Measurements from ENCODE around the gene AADAC. TPM values are rescaled to one million over a fixed set of nuclear protein-coding genes. Genes with fewer than 3 reads are reported as not detected.
"Not testable (repeated sequence)": the region's sequence is repeated elsewhere in the genome, so short reads cannot be mapped to it uniquely, and the experiment has no call there.

The AADAC gene
- total RNA-seq, 1 donor from 2014 or later: not detected

DNA sequence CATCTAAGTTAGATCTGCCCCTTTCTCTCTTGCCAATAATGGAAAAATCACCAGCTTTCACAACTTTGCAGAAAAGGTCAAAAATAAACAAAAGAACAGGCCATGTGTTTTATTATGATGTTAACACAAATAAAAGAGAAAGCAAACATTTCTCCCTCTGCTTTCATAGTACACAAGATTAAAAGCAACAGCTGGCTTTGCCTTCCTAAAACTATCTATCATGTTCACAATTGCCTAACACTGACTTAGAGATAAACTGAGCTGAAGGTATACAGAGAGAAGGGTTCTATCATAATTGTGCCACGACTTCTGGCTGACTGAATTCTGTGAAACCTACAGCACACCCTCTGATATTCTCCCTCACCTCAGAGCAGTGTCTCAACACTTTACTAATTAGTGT, 29.4 kb downstream of the AADAC start:
- intact Hi-C loops (cut with micrococcal nuclease): no loop called here
- H3K9me3 Mint-ChIP-seq: no peaks in the 10 kb centered on the region

DNA sequence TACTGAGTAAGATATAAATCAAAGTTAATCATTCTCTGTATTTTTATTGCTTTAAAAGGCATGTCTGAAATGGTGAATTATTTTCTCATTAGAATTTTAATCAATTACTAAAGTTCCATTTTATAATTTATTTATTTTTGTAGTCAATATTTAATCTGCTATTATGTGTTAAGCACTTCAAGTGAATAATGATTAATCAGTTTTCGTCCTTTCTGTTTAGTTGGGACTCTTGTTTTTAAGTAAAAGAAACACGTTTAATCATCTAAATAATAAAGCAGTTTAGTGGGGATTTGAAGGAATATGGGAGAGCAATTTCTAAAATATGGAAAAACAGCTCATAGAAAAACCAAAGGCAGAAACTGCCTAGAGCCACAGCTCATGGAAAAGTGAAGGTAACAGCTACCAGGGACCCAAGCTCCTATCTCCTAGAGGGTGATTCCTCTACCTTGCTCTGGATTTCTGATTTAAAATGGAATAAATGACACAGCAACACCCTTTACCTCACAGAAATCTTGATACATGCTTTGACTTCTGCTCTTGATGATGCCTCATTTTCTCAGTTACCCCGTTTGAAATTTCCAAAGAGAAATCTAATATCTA, 31.5 kb downstream of the AADAC start:
- H3K4me1 Mint-ChIP-seq (ENCODE audit: low read depth): no peaks in the 10 kb centered on the region
- H3K27me3 Mint-ChIP-seq (ENCODE audit: low read depth): peaks cover 28% of the 10 kb centered on the region
- no peak overlapping the region for H3K27ac Mint-ChIP-seq
- no peak for DNase-seq (ENCODE audit: low spot score)
- intact Hi-C loops (cut with micrococcal nuclease): no loop called here
- H3K4me3 Mint-ChIP-seq (ENCODE audit: low read depth): no peak overlapping the region
- H3K9me3 Mint-ChIP-seq: peaks cover 5% of the 10 kb centered on the region
- H3K36me3 Mint-ChIP-seq (ENCODE audit: low read depth): no peaks in the 10 kb centered on the region

More for the DNA sequence above, 29.4 kb downstream of the AADAC start:
- no peaks in the 10 kb centered on the region for H3K36me3 Mint-ChIP-seq (ENCODE audit: low read depth)
- no peak overlapping the region for H3K27ac Mint-ChIP-seq
- H3K4me3 Mint-ChIP-seq (ENCODE audit: low read depth): no peak overlapping the region
- DNase-seq (ENCODE audit: low spot score): no peak
- peaks cover 30% of the 10 kb centered on the region for H3K27me3 Mint-ChIP-seq (ENCODE audit: low read depth)
- no peaks in the 10 kb centered on the region for H3K4me1 Mint-ChIP-seq (ENCODE audit: low read depth)

- peaks cover 10% of the 10 kb centered on the region for H3K27me3 Mint-ChIP-seq (ENCODE audit: low read depth)
- H3K27ac Mint-ChIP-seq; H3K4me1 Mint-ChIP-seq (ENCODE audit: low read depth); H3K36me3 Mint-ChIP-seq (ENCODE audit: low read depth); intact Hi-C loops (cut with micrococcal nuclease); H3K4me3 Mint-ChIP-seq (ENCODE audit: low read depth); DNase-seq (ENCODE audit: low spot score): not testable (repeated sequence)
- peaks cover 14% of the 10 kb centered on the region for H3K9me3 Mint-ChIP-seq
Measured at GRCh38 chr3:151850065-151850464, 36.1 kb downstream of the AADAC start.

DNA sequence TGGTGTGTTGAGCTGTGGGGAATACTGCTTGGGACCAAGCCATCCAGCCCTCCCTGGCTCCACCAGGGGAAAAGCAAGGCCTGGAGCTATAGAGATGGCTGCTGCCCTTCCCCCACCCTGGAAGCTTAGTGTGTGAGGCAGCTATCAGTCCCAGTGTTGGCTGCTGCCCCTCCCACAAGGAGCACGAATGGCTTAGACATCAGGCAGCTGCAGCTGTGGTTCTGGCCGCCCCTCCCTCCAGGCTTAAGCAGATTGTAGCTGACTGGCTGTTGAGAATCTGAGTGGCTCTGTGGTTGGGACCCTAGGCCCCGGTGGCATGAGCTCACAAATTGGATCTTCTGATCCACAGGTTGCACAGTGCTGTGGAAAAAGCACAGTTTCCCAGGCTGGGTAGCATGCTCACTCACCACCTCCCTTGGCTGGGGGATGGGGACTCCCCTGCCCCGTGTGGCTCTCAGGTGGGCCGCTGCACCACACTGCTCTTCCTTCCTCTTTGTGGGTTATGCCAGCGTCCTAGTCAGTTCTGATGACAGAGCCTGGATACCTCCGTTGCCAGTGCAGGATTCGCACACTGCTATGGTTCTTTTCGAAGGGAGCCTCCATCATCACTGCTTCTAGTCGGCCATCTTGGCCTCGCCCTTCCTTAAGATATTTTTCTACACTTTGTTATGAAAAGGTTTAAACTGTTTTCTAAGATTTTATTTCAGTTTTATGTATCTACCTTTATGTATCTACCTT, 38.3 kb downstream of the AADAC start:
- H3K4me3 Mint-ChIP-seq (ENCODE audit: low read depth): no peak overlapping the region
- H3K4me1 Mint-ChIP-seq (ENCODE audit: low read depth): no peaks in the 10 kb centered on the region
- peaks cover 15% of the 10 kb centered on the region for H3K27me3 Mint-ChIP-seq (ENCODE audit: low read depth)
- no peak for DNase-seq (ENCODE audit: low spot score)
- no peaks in the 10 kb centered on the region for H3K36me3 Mint-ChIP-seq (ENCODE audit: low read depth)
- peaks cover 14% of the 10 kb centered on the region for H3K9me3 Mint-ChIP-seq
- intact Hi-C loops (cut with micrococcal nuclease): no loop called here
- H3K27ac Mint-ChIP-seq: no peak overlapping the region

DNA sequence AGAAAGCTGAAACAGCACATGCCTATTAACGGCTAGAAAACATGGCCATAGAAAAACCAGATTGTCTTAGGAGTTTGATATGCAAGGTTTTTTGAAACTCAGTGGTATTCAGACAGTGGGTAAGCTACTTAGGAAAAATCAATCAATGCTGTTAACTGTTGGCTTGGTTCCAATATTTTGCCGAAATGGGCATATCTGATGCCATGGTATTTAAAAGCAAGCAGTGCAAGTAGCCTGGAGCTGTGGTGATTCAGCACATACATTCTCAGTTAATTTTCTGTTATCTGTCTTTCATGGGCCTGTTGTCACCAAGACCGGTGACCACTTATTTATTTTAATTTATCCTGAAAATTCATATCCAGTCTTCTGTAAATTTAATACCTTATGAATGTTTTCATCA, 42.2 kb downstream of the AADAC start:
- intact Hi-C loops (cut with micrococcal nuclease): no loop called here
- Mint-ChIP-seq H3K36me3 (ENCODE audit: low read depth) (no peaks in the 10 kb centered on the region), H3K4me1 (ENCODE audit: low read depth) (no peaks in the 10 kb centered on the region), H3K4me3 (ENCODE audit: low read depth) (no peak overlapping the region), H3K27me3 (ENCODE audit: low read depth) (peaks cover 24% of the 10 kb centered on the region), H3K27ac (no peak overlapping the region), H3K9me3 (peaks cover 3% of the 10 kb centered on the region)
- DNase-seq (ENCODE audit: low spot score): no peak

DNA sequence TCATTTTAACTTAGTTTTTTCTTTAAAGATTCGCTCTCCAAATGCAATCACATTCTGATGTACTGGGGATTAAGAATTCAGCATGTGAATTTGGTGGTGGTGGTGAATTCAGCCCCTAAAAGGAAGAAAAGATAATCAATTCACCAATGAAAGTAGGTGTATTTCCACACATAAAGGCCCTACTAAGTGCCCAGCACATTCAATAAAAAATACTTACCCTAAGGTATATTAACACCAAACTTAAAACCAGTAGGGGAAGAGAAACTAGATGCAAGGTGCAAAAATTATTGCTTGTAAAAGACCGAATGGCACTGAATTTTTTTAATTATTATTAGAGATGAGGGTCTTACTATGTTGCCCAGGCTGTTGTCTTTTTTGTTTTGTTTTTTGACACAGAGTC, 42.7 kb downstream of the AADAC start:
- no peaks in the 10 kb centered on the region for H3K9me3 Mint-ChIP-seq
- H3K36me3 Mint-ChIP-seq (ENCODE audit: low read depth): no peaks in the 10 kb centered on the region
- no peak overlapping the region for H3K4me3 Mint-ChIP-seq (ENCODE audit: low read depth)
- H3K4me1 Mint-ChIP-seq (ENCODE audit: low read depth): no peaks in the 10 kb centered on the region
- intact Hi-C loops (cut with micrococcal nuclease): no loop called here
- no peak overlapping the region for H3K27ac Mint-ChIP-seq
- H3K27me3 Mint-ChIP-seq (ENCODE audit: low read depth): peaks cover 24% of the 10 kb centered on the region
- DNase-seq (ENCODE audit: low spot score): no peak

DNA sequence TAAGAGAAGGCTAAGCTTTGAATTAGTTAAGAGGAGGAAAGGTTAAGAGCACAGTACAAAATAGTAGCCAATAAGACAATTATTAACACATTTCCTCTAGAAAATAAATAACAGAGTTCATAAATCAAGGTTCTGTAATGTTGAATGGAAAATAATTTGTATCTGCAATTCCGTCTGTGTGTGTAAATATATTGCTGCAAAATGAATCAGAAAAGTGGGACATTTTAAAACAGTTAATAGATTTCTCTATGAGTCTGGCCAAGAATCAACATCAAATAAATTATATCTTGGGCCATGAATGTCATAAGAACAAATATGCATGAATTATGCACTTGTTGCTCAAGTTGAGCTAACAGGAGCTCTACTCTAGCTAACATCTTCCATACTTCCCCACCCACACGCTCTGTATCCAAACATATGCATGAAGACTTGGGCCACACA, 45.3 kb downstream of the AADAC start:
- H3K9me3 Mint-ChIP-seq: no peaks in the 10 kb centered on the region
- intact Hi-C loops (cut with micrococcal nuclease): no loop called here

GRCh38 chr3:151859905-151860304, 46.0 kb downstream of the AADAC start:
- Mint-ChIP-seq H3K4me1 (ENCODE audit: low read depth) (no peaks in the 10 kb centered on the region), H3K36me3 (ENCODE audit: low read depth) (no peaks in the 10 kb centered on the region), H3K4me3 (ENCODE audit: low read depth) (no peak overlapping the region), H3K27ac (no peak overlapping the region), H3K27me3 (ENCODE audit: low read depth) (peaks cover 20% of the 10 kb centered on the region), H3K9me3 (no peaks in the 10 kb centered on the region)
- intact Hi-C loops (cut with micrococcal nuclease): no loop called here
- no peak for DNase-seq (ENCODE audit: low spot score)

More for the DNA sequence above, 45.3 kb downstream of the AADAC start:
- Mint-ChIP-seq H3K4me3 (ENCODE audit: low read depth) (no peak overlapping the region), H3K27ac (no peak overlapping the region), H3K36me3 (ENCODE audit: low read depth) (no peaks in the 10 kb centered on the region), H3K27me3 (ENCODE audit: low read depth) (peaks cover 24% of the 10 kb centered on the region), H3K4me1 (ENCODE audit: low read depth) (no peaks in the 10 kb centered on the region)
- DNase-seq (ENCODE audit: low spot score): no peak

GRCh38 chr3:151863611-151864010, 49.7 kb downstream of the AADAC start:
- no peak for DNase-seq (ENCODE audit: low spot score)
- Mint-ChIP-seq H3K9me3 (no peaks in the 10 kb centered on the region), H3K27me3 (ENCODE audit: low read depth) (peaks cover 26% of the 10 kb centered on the region), H3K27ac (no peak overlapping the region), H3K36me3 (ENCODE audit: low read depth) (no peaks in the 10 kb centered on the region), H3K4me1 (ENCODE audit: low read depth) (peaks cover 2% of the 10 kb centered on the region), H3K4me3 (ENCODE audit: low read depth) (no peak overlapping the region)
- intact Hi-C loops (cut with micrococcal nuclease): no loop called here

- Mint-ChIP-seq H3K27ac (no peak overlapping the region), H3K4me3 (ENCODE audit: low read depth) (no peak overlapping the region)
Measured at GRCh38 chr3:151864423-151865101, 50.6 kb downstream of the AADAC start.

DNA sequence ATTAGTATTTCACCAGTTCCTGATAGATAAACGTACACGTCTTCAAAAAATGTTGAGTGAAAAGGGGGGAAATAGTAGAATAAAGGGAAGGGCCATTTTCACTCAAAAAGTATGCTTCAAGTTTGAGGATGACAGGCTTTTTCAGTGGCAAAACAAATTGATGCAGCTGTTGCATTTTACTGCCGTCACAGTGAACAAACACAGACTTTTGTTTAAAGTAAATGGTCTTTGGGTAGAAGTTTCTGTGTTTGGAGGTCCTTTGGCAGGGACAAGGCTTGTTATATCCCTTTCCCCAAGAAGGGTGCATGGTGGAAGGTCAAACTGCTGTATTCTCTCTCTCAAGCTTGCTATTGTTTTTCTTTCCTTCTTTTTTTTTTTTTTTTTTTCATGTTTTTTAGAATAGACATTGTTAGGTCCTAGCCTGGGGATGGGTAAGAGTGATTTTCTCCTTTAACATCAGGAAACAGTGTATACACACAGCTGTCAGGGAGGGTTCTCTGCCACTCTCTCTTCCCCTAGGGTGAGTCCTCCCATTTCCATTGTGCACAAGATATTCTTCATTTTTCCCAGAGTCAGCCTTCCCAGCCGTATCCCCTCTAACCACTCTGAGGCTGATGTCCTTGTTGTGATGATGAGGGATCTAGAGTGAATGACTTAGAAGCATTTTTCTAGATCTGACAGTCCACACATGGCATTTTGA, 52.9 kb downstream of the AADAC start:
- Mint-ChIP-seq H3K27ac (no peak overlapping the region), H3K27me3 (ENCODE audit: low read depth) (peaks cover 17% of the 10 kb centered on the region), H3K9me3 (no peaks in the 10 kb centered on the region), H3K4me3 (ENCODE audit: low read depth) (no peak overlapping the region), H3K36me3 (ENCODE audit: low read depth) (no peaks in the 10 kb centered on the region), H3K4me1 (ENCODE audit: low read depth) (peaks cover 10% of the 10 kb centered on the region)
- intact Hi-C loops (cut with micrococcal nuclease): no loop called here
- DNase-seq (ENCODE audit: low spot score): no peak

More at GRCh38 chr3:151864423-151865101, 50.6 kb downstream of the AADAC start:
- Mint-ChIP-seq H3K4me1 (ENCODE audit: low read depth) (peaks cover 2% of the 10 kb centered on the region), H3K36me3 (ENCODE audit: low read depth) (no peaks in the 10 kb centered on the region), H3K27me3 (ENCODE audit: low read depth) (peaks cover 22% of the 10 kb centered on the region), H3K9me3 (no peaks in the 10 kb centered on the region)
- intact Hi-C loops (cut with micrococcal nuclease): no loop called here
- DNase-seq (ENCODE audit: low spot score): no peak

- Mint-ChIP-seq H3K36me3 (ENCODE audit: low read depth) (no peaks in the 10 kb centered on the region), H3K4me3 (ENCODE audit: low read depth) (no peak overlapping the region), H3K4me1 (ENCODE audit: low read depth) (peaks cover 15% of the 10 kb centered on the region), H3K27ac (no peak overlapping the region), H3K27me3 (ENCODE audit: low read depth) (peaks cover 17% of the 10 kb centered on the region), H3K9me3 (no peaks in the 10 kb centered on the region)
- intact Hi-C loops (cut with micrococcal nuclease): no loop called here
- DNase-seq (ENCODE audit: low spot score): no peak
Measured at GRCh38 chr3:151867666-151868065, 53.8 kb downstream of the AADAC start.
